IgD-negative memory B cell (primary cell): ENCODE data around the gene ARF1. TPM values are rescaled to one million over a fixed set of nuclear protein-coding genes. Genes with fewer than 3 reads are reported as not detected.

ENCODE experiments used
- H3K27ac Mint-ChIP-seq, 3 donors: one replicate each; pipeline ENCODE4 v1.8.0; 2020 to 2022; ENCODE audit warnings: mild to moderate bottlenecking in 3 of 3, mixed read lengths in 3 of 3, moderate library complexity in 1 of 3
- H3K27me3 Mint-ChIP-seq: one replicate; pipeline ENCODE4 v1.8.0; 2021; ENCODE audit warnings: mixed read lengths
- H3K36me3 Mint-ChIP-seq: one replicate; pipeline ENCODE4 v1.8.0; 2020; ENCODE audit warnings: mild to moderate bottlenecking, mixed read lengths
- H3K4me1 Mint-ChIP-seq, 3 donors: one replicate each; pipeline ENCODE4 v1.8.0; 2020 to 2022; ENCODE audit warnings: mixed read lengths in 3 of 3, mild to moderate bottlenecking in 1 of 3
- H3K4me3 Mint-ChIP-seq, 4 donors: one replicate each; pipeline ENCODE4 v1.8.0; 2020 to 2022; ENCODE audit warnings: mild to moderate bottlenecking in 4 of 4, mixed read lengths in 4 of 4, moderate library complexity in 3 of 4
- H3K9me3 Mint-ChIP-seq, 3 donors: one replicate each; pipeline ENCODE4 v1.8.0; 2020 to 2021; ENCODE audit warnings: mixed read lengths in 3 of 3, mild to moderate bottlenecking in 1 of 3
- polyA plus RNA-seq: library from polyadenylated mRNA; unstranded; fragments of 300-500 nt; fragmentation: Illumina TruSeq; gene quantifications from one replicate; pipeline ENCODE4 v1.2.3, GENCODE V29; 2021

Gene ARF1
- polyA plus RNA-seq, 1 donor from 2014 or later: 428 TPM

GRCh38 chr1:228045405-228045804 lies 37.1 kb upstream of the ARF1 start:
- Mint-ChIP-seq H3K27ac (no peak overlapping the region), H3K4me3 (no peak overlapping the region), H3K36me3 (no peaks in the 10 kb centered on the region), H3K4me1 (no peaks in the 10 kb centered on the region), H3K9me3 (peaks cover 0 to 6% (median 3%) of the 10 kb centered on the region in 3 donors), H3K27me3 (peaks cover 13% of the 10 kb centered on the region)

DNA sequence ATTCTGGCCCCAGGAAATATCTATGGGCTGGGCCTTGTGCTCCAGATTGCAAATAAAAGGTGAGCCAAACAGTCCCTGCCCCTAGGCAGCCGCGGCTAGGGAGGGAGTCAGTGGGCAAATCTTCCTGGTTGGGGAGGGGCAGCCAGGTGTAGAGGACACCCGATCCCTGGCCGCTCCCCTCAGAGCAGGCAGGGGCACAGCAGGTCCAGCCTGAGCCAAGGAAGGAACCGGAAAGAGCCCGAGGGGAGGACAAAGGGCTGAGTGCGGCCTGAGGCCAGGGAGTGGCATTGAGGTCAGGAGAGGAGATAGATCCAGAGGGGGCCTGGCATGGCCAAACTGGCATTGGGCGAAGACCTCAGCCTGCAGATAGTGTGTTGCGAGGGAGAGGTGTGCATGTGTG lies 36.6 kb upstream of the ARF1 start:
- no peak overlapping the region for H3K4me3 Mint-ChIP-seq

GRCh38 chr1:228046421-228047182 lies 35.9 kb upstream of the ARF1 start:
- Mint-ChIP-seq H3K27ac (no peak overlapping the region), H3K27me3 (peaks cover 17% of the 10 kb centered on the region), H3K4me1 (no peaks in the 10 kb centered on the region), H3K36me3 (no peaks in the 10 kb centered on the region), H3K9me3 (peaks cover 0 to 6% (median 3%) of the 10 kb centered on the region in 3 donors), H3K4me3 (no peak overlapping the region)

More for the DNA sequence above, 36.6 kb upstream of the ARF1 start:
- H3K27me3 Mint-ChIP-seq: peaks cover 13% of the 10 kb centered on the region
- H3K27ac Mint-ChIP-seq: no peak overlapping the region
- no peaks in the 10 kb centered on the region for H3K36me3 Mint-ChIP-seq
- H3K9me3 Mint-ChIP-seq: peaks cover 0 to 6% (median 3%) of the 10 kb centered on the region in 3 donors
- no peaks in the 10 kb centered on the region for H3K4me1 Mint-ChIP-seq

DNA sequence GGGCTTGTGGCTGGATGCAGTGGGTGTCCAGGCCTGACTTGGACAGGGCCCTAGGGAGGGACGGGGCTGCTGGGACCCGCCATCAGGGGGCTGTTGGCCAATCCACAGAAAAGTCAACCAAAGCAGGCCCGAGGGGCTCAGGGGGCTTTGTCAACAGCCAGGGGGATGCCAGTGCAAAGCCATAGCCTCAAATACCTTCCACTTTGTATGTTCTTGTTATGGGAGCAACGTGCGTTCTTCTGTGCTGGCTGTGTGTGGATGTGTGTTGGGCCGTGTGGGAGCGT lies 35.4 kb upstream of the ARF1 start:
- no peaks in the 10 kb centered on the region for H3K36me3 Mint-ChIP-seq
- no peaks in the 10 kb centered on the region for H3K4me1 Mint-ChIP-seq
- H3K4me3 Mint-ChIP-seq: no peak overlapping the region
- H3K9me3 Mint-ChIP-seq: peaks cover 0 to 6% (median 3%) of the 10 kb centered on the region in 3 donors
- no peak overlapping the region for H3K27ac Mint-ChIP-seq
- H3K27me3 Mint-ChIP-seq: peaks cover 19% of the 10 kb centered on the region

- no peaks in the 10 kb centered on the region for H3K36me3 Mint-ChIP-seq
- H3K4me3 Mint-ChIP-seq: no peak overlapping the region
- H3K27ac Mint-ChIP-seq: no peak overlapping the region
These were observed 34.4 kb upstream of the ARF1 start for GRCh38 chr1:228048120-228048519.

GRCh38 chr1:228048659-228049298 lies 33.7 kb upstream of the ARF1 start:
- Mint-ChIP-seq H3K9me3 (peaks cover 1 to 6% (median 3%) of the 10 kb centered on the region in 3 donors), H3K27ac (no peak overlapping the region), H3K36me3 (no peaks in the 10 kb centered on the region), H3K4me3 (no peak overlapping the region), H3K4me1 (no peaks in the 10 kb centered on the region), H3K27me3 (peaks cover 22% of the 10 kb centered on the region)

More at GRCh38 chr1:228048120-228048519, 34.4 kb upstream of the ARF1 start:
- Mint-ChIP-seq H3K9me3 (peaks cover 0 to 6% (median 3%) of the 10 kb centered on the region in 3 donors), H3K27me3 (peaks cover 22% of the 10 kb centered on the region), H3K4me1 (no peaks in the 10 kb centered on the region)

DNA sequence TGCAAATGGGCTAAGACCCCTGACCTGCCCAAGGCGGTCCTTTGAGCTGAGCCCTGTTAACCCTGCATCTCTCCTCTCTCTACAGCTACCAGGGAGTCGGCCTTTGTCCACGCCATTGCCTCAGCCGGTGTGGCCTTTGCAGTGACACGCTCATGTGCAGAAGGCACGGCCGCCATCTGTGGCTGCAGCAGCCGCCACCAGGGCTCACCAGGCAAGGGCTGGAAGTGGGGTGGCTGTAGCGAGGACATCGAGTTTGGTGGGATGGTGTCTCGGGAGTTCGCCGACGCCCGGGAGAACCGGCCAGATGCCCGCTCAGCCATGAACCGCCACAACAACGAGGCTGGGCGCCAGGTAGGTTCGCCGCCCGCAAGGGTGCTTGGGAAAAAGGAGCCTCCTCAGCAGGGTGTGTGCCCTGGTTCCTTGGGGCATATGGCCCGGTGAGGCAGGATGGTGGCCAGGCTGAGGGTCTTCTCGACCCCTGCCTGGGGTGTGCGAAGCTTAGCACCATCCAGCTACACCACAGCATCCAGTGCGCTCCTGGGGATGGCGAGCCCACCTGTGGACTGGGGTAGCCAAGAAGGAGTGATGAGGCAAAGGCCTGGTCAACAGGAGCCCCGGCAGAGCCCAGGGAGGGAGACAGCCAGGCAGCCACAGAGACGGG lies 31.8 kb upstream of the ARF1 start:
- peaks cover 22% of the 10 kb centered on the region for H3K27me3 Mint-ChIP-seq

GRCh38 chr1:228058172-228058948 lies 24.1 kb upstream of the ARF1 start:
- Mint-ChIP-seq H3K36me3 (peaks cover 2% of the 10 kb centered on the region), H3K4me3 (peak overlapping the region in 3 of 4 donors; percentile 34 to 60 (median 47)), H3K27ac (no peak overlapping the region), H3K4me1 (peaks cover 3 to 12% (median 3%) of the 10 kb centered on the region in 3 donors), H3K9me3 (peaks cover 0 to 1% (median 0%) of the 10 kb centered on the region in 3 donors), H3K27me3 (peaks cover 21% of the 10 kb centered on the region)

More for the DNA sequence above, 31.8 kb upstream of the ARF1 start:
- Mint-ChIP-seq H3K4me3 (no peak overlapping the region), H3K27ac (no peak overlapping the region), H3K36me3 (no peaks in the 10 kb centered on the region), H3K4me1 (no peaks in the 10 kb centered on the region), H3K9me3 (peaks cover 1 to 6% (median 3%) of the 10 kb centered on the region in 3 donors)

- Mint-ChIP-seq H3K9me3 (no peaks in the 10 kb centered on the region), H3K4me3 (peak overlapping the region; percentile 34 to 87 (median 48)), H3K36me3 (peaks cover 2% of the 10 kb centered on the region), H3K27me3 (peaks cover 23% of the 10 kb centered on the region), H3K27ac (no peak overlapping the region), H3K4me1 (peaks cover 3 to 12% (median 3%) of the 10 kb centered on the region in 3 donors)
These were observed 23.4 kb upstream of the ARF1 start for GRCh38 chr1:228058949-228059633.

DNA sequence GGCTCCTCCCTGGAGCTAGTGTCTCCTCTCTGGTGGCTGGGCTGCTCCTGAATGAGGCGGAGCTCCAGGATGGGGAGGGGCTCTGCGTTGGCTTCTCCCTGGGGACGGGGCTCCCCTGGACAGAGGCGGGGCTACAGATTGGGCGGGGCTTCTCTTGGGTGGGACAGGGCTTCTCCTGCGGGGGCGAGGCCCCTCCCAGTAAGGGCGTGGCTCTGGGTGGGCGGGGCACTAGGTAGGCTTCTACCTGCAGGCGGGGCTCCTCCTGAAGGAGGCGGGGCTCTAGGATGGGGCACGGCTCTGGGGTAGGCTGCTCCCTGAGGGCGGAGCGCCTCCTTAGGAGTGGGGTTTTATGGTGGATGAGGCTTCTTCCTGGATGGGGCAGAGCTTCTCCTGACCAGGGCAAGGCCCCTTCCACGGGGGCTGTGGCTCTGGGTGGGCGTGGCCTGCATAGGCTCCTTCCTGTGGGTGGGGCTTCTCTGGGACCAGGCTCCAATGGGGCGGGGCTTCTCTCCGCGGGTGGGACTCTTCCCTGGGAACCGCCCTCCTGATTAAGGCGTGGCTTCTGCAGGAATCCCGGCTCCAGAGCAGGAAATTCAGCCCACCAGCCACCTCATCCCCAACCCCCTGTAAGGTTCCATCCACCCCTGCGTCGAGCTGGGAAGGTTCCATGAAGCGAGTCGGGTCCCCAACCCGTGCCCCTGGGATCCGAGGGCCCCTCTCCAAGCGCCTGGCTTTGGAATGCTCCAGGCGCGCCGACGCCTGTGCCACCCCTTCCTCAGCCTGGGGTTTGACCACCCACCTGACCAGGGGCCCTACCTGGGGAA lies 22.7 kb upstream of the ARF1 start:
- Mint-ChIP-seq H3K4me1 (peaks cover 3 to 12% (median 3%) of the 10 kb centered on the region in 3 donors), H3K27me3 (peaks cover 23% of the 10 kb centered on the region), H3K4me3 (peak overlapping the region; percentile 35 to 87 (median 44)), H3K27ac (peak overlapping the region in 1 of 3 donors; percentile 41), H3K36me3 (peaks cover 2% of the 10 kb centered on the region), H3K9me3 (no peaks in the 10 kb centered on the region)

GRCh38 chr1:228060458-228061190 lies 21.9 kb upstream of the ARF1 start:
- H3K36me3 Mint-ChIP-seq: peaks cover 2% of the 10 kb centered on the region
- H3K9me3 Mint-ChIP-seq: no peaks in the 10 kb centered on the region
- peaks cover 3 to 12% (median 3%) of the 10 kb centered on the region in 3 donors for H3K4me1 Mint-ChIP-seq
- H3K27me3 Mint-ChIP-seq: peaks cover 26% of the 10 kb centered on the region
- no peak overlapping the region for H3K27ac Mint-ChIP-seq
- H3K4me3 Mint-ChIP-seq: peak overlapping the region in 2 of 4 donors; percentile 9 to 74

- peaks cover 2% of the 10 kb centered on the region for H3K36me3 Mint-ChIP-seq
- H3K9me3 Mint-ChIP-seq: no peaks in the 10 kb centered on the region
- peaks cover 3 to 12% (median 3%) of the 10 kb centered on the region in 3 donors for H3K4me1 Mint-ChIP-seq
- H3K4me3 Mint-ChIP-seq: peak overlapping the region in 1 of 4 donors; percentile 45
- H3K27ac Mint-ChIP-seq: no peak overlapping the region
- peaks cover 29% of the 10 kb centered on the region for H3K27me3 Mint-ChIP-seq
These were observed 21.0 kb upstream of the ARF1 start for GRCh38 chr1:228061411-228062084.
